GM18502 (cell line): ENCODE data around the gene NPY5R.

Experiments used
- ATAC-seq: cut with Tn5 transposase; IDR thresholded peaks from one replicate; pipeline ENCODE4 v1.9.1; 2021; ENCODE audit warnings: mild to moderate bottlenecking; ENCODE audit not compliant: unreplicated experiment, poor library complexity

The NPY5R gene

DNA sequence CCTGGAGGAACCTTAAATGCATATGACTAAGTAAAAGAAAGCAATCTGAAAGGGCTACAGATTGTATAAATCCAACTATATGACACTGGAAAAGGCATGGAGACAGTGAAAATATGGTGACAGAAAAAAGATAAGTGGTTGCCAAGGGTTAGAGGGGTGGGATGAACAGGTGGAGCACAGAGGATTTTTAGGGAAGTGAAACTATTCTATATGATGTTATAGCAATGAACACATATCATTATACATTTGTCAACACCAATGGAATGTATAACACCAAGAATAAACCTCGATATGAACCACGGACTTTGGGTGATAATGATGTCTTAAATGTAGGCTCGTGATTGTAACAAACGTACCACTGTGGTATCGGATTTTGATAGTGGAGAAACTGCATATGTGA lies 40.7 kb downstream of the NPY5R start:
- no peak for ATAC-seq

GRCh38 chr4:163384926-163385325 lies 41.2 kb downstream of the NPY5R start:
- ATAC-seq, result no peak

DNA sequence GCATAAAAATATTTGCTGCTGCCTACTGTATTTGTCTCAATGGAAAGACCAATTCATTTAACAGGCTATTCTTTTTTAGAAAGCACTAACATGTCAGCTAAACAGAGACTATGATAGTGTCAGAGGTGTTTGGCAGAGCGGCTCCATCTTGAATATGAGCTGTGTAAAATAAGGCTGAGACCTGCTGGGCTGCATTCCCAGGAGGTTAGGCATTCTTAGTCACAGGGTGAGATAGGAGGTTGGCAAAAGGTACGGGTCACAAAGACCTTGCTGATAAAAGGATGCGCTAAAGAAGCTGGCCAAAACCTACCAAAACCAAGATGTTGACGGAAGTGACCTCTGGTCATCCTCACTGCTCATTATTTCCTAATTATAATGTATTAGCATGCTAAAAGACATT lies 41.8 kb downstream of the NPY5R start:
- ATAC-seq, result no peak

GRCh38 chr4:163391756-163392155 lies 48.1 kb downstream of the NPY5R start:
- ATAC-seq, result no peak

GRCh38 chr4:163392328-163392727 lies 48.6 kb downstream of the NPY5R start:
- no peak for ATAC-seq

GRCh38 chr4:163393471-163393870 lies 49.8 kb downstream of the NPY5R start:
- ATAC-seq, result no peak

GRCh38 chr4:163395055-163395454 lies 51.4 kb downstream of the NPY5R start:
- ATAC-seq, result no peak

- ATAC-seq, result no peak
Measured at GRCh38 chr4:163395758-163396157, 52.1 kb downstream of the NPY5R start.

GRCh38 chr4:163398238-163398637 lies 54.5 kb downstream of the NPY5R start:
- ATAC-seq, result no peak

GRCh38 chr4:163400911-163401310 lies 57.2 kb downstream of the NPY5R start:
- ATAC-seq, result no peak
